Neural cell (in vitro differentiated cells): ENCODE measurements around the gene PACC1. TPM values are rescaled to one million over a fixed set of nuclear protein-coding genes. Genes with fewer than 3 reads are reported as not detected.
A peak's percentile ranks its signal among the peaks of the same experiment; 100 is the strongest.

Experiments used
- H2AFZ ChIP-seq: fragments of 200-600, 300-800 bp; sonication (generic), shearing (Covaris generic); 2 replicates; pipeline ENCODE4 v1.6.0; 2014; ENCODE audit warnings: low read depth, mild to moderate bottlenecking, antibody characterized with exemption, low read length, moderate library complexity
- H3F3A ChIP-seq: fragments of 200-600 bp; shearing (Covaris generic); 2 replicates; pipeline ENCODE4 v1.6.1; 2016; ENCODE audit warnings: mild to moderate bottlenecking, moderate library complexity, mixed read lengths, antibody characterized with exemption, low read length; ENCODE audit not compliant: insufficient read depth, poor library complexity, severe bottlenecking
- H3K27ac ChIP-seq: fragments of 200-600, 300-800 bp; sonication (generic), shearing (Covaris generic); 2 replicates; pipeline ENCODE4 v1.5.1; 2014; ENCODE audit warnings: mild to moderate bottlenecking, low read length, moderate library complexity
- H3K27me3 ChIP-seq: fragments of 300-800, 200-600 bp; sonication (generic), shearing (Covaris generic); 2 replicates; pipeline ENCODE4 v1.6.0; 2014; ENCODE audit warnings: mild to moderate bottlenecking, low read depth, low read length, moderate library complexity; ENCODE audit not compliant: insufficient read depth
- H3K36me3 ChIP-seq: fragments of 300-800, 200-600 bp; sonication (generic), shearing (Covaris generic); 2 replicates; pipeline ENCODE4 v1.5.1; 2014; ENCODE audit warnings: mild to moderate bottlenecking, antibody characterized with exemption, low read length, moderate library complexity; ENCODE audit not compliant: insufficient read depth
- H3K4me2 ChIP-seq: fragments of 300-800, 200-600 bp; sonication (generic), shearing (Covaris generic); 2 replicates; pipeline ENCODE4 v1.6.0; 2014; ENCODE audit warnings: mild to moderate bottlenecking, low read length
- H3K4me3 ChIP-seq: fragments of 300-800, 200-600 bp; sonication (generic), shearing (Covaris generic); 2 replicates; pipeline ENCODE4 v1.5.1; 2014; ENCODE audit warnings: mild to moderate bottlenecking, low read length, moderate library complexity
- H3K79me2 ChIP-seq: fragments of 200-600 bp; shearing (Covaris generic); replicated peaks from 2 replicates; pipeline ENCODE4 v1.6.0; 2014; ENCODE audit warnings: mild to moderate bottlenecking, low read length, moderate library complexity; ENCODE audit not compliant: insufficient read depth
- H3K9ac ChIP-seq: fragments of 300-800, 200-600 bp; sonication (generic), shearing (Covaris generic); 2 replicates; pipeline ENCODE4 v1.6.1; 2016; ENCODE audit warnings: mild to moderate bottlenecking, low read length, mixed read lengths
- H3K9me2 ChIP-seq: fragments of 200-600 bp; shearing (Covaris generic); 2 replicates; pipeline ENCODE4 v1.6.1; 2016; ENCODE audit warnings: mild to moderate bottlenecking, low read length, mixed read lengths; ENCODE audit not compliant: insufficient read depth
- H3K9me3 ChIP-seq: fragments of 200-600, 300-800 bp; sonication (generic), shearing (Covaris generic); 2 replicates; pipeline ENCODE4 v1.6.1; 2016; ENCODE audit warnings: mild to moderate bottlenecking, mixed run types, low read length, moderate library complexity, mixed read lengths
- H4K20me1 ChIP-seq: fragments of 200-600 bp; shearing (Covaris generic); 2 replicates; pipeline ENCODE4 v1.6.1; 2016; ENCODE audit warnings: mild to moderate bottlenecking, mixed run types; ENCODE audit not compliant: insufficient read depth
- CTCF ChIP-seq: fragments of 450-650 bp; IDR thresholded peaks from 2 replicates; pipeline ENCODE4 v1.5.1; 2014; ENCODE audit warnings: antibody characterized with exemption, mild to moderate bottlenecking, moderate library complexity; ENCODE audit not compliant: poor library complexity, severe bottlenecking
- EP300 ChIP-seq: fragments of 450-650 bp; conservative IDR thresholded peaks from 2 replicates; pipeline ENCODE4 v1.6.1; 2014; ENCODE audit warnings: antibody characterized with exemption, mild to moderate bottlenecking, moderate library complexity; ENCODE audit not compliant: poor library complexity, severe bottlenecking
- EZH2 ChIP-seq: fragments of 200-600, 300-800 bp; shearing (Covaris generic), sonication (generic); IDR thresholded peaks from 2 replicates; pipeline ENCODE4 v1.6.1; 2014; ENCODE audit warnings: antibody characterized with exemption, low read length, borderline replicate concordance, mild to moderate bottlenecking; ENCODE audit not compliant: insufficient read depth, poor library complexity, severe bottlenecking
- MXI1 ChIP-seq: fragments of 450-650 bp; conservative IDR thresholded peaks from 2 replicates; pipeline ENCODE4 v1.6.1; 2014; ENCODE audit warnings: antibody characterized with exemption, mild to moderate bottlenecking; ENCODE audit not compliant: poor library complexity, severe bottlenecking
- POLR2AphosphoS5 ChIP-seq: IDR thresholded peaks from 2 replicates; pipeline ENCODE4 v1.6.1; 2012
- RAD21 ChIP-seq: fragments of 450-650 bp; conservative IDR thresholded peaks from 2 replicates; pipeline ENCODE4 v1.6.1; 2014; ENCODE audit warnings: antibody characterized with exemption, mild to moderate bottlenecking, moderate library complexity
- SMC3 ChIP-seq: fragments of 450-650 bp; conservative IDR thresholded peaks from 2 replicates; pipeline ENCODE4 v1.6.1; 2014; ENCODE audit warnings: antibody characterized with exemption, mild to moderate bottlenecking, moderate library complexity; ENCODE audit not compliant: poor library complexity
- TAF1 ChIP-seq: IDR thresholded peaks from 2 replicates; pipeline ENCODE4 v1.6.1; 2012; ENCODE audit warnings: low read depth
- polyA plus RNA-seq: library from polyadenylated mRNA; depleted of rRNA; stranded (reverse); fragments of >200 nt; gene quantifications from 2 replicates; pipeline ENCODE4 v1.2.3, GENCODE V29; 2014
- TF ChIP-seq, protein P1 (sequence below): IDR thresholded peaks from 2 replicates; pipeline ENCODE4 v1.6.1; 2012; ENCODE audit warnings: borderline replicate concordance

PACC1 gene
- polyA plus RNA-seq, 1 donor from 2014 or later = 33.3 TPM

DNA sequence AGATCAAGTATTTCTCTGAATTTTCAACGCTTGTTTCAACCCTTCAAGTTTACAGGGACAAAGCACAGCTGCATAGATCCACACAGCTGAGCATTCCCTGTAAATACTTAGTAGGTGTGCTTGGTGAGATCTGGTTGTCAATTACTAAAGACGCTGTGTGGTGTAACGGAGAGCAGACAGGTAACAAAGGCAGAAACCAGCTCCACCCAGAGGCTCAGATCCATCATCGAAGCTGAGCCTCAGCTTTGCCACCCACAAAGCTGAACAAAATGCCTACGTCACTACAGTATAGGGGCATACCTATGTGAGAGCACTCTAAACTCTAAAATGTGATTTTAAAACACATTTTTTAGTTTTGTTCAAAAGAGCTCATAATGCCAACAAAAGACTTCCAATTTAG is 38.7 kb downstream of the PACC1 start:
- Histone ChIP-seq H3K9ac (no peak overlapping the region), H3K79me2 (no peaks in the 10 kb centered on the region), H2AFZ (no peak overlapping the region), H3K9me2 (no peaks in the 10 kb centered on the region), H3K4me2 (no peak overlapping the region), H3K27me3 (no peaks in the 10 kb centered on the region), H3K9me3 (no peaks in the 10 kb centered on the region), H3K27ac (no peak overlapping the region), H3F3A (no peaks in the 10 kb centered on the region), H4K20me1 (no peaks in the 10 kb centered on the region), H3K4me3 (no peak overlapping the region), H3K36me3 (no peaks in the 10 kb centered on the region)
- TF ChIP-seq, protein P1, sequence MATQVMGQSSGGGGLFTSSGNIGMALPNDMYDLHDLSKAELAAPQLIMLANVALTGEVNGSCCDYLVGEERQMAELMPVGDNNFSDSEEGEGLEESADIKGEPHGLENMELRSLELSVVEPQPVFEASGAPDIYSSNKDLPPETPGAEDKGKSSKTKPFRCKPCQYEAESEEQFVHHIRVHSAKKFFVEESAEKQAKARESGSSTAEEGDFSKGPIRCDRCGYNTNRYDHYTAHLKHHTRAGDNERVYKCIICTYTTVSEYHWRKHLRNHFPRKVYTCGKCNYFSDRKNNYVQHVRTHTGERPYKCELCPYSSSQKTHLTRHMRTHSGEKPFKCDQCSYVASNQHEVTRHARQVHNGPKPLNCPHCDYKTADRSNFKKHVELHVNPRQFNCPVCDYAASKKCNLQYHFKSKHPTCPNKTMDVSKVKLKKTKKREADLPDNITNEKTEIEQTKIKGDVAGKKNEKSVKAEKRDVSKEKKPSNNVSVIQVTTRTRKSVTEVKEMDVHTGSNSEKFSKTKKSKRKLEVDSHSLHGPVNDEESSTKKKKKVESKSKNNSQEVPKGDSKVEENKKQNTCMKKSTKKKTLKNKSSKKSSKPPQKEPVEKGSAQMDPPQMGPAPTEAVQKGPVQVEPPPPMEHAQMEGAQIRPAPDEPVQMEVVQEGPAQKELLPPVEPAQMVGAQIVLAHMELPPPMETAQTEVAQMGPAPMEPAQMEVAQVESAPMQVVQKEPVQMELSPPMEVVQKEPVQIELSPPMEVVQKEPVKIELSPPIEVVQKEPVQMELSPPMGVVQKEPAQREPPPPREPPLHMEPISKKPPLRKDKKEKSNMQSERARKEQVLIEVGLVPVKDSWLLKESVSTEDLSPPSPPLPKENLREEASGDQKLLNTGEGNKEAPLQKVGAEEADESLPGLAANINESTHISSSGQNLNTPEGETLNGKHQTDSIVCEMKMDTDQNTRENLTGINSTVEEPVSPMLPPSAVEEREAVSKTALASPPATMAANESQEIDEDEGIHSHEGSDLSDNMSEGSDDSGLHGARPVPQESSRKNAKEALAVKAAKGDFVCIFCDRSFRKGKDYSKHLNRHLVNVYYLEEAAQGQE = no peak
- TF ChIP-seq POLR2AphosphoS5 (no peak), RAD21 (no peak), MXI1 (no peak), EZH2 (no peak), TAF1 (no peak), CTCF (no peak)

- no peaks in the 10 kb centered on the region for H4K20me1 ChIP-seq
- H3K9me2 ChIP-seq = no peaks in the 10 kb centered on the region
- H3K4me2 ChIP-seq = no peak overlapping the region
- H3K9ac ChIP-seq = no peak overlapping the region
- no peaks in the 10 kb centered on the region for H3F3A ChIP-seq
- no peaks in the 10 kb centered on the region for H3K27me3 ChIP-seq
- no peaks in the 10 kb centered on the region for H3K79me2 ChIP-seq
- no peak overlapping the region for H2AFZ ChIP-seq
- H3K4me3 ChIP-seq = no peak overlapping the region
- no peaks in the 10 kb centered on the region for H3K36me3 ChIP-seq
- peak; percentile 65 for TF ChIP-seq CTCF
- peak; percentile 66 for TF ChIP-seq RAD21
- no peak for TF ChIP-seq MXI1
- TF ChIP-seq EZH2 = no peak
- no peak for TF ChIP-seq POLR2AphosphoS5
- no peak for TF ChIP-seq TAF1
- TF ChIP-seq, protein P1 = no peak
- no peak for TF ChIP-seq EP300
- peak; percentile 65 for TF ChIP-seq SMC3
- no peaks in the 10 kb centered on the region for H3K9me3 ChIP-seq
- H3K27ac ChIP-seq = no peak overlapping the region
Observed at GRCh38 chr1:212368073-212368484, 46.6 kb downstream of the PACC1 start.
